HepG2 (cell line): ENCODE results near the gene TAB3. TPM values are rescaled to one million over a fixed set of nuclear protein-coding genes. Genes with fewer than 3 reads are reported as not detected.

ENCODE experiments used
- ATAC-seq: fragments of 200-7000 bp; cut with Tn5 transposase; 3 replicates; pipeline ENCODE4 v1.9.1; 2020; ENCODE audit warnings: mild to moderate bottlenecking, moderate library complexity
- BruUV-seq: library from RNA; stranded (reverse); fragments of 400-500 nt; replicated peaks from 2 replicates; lab custom pipeline; 2021; lab: Mats Ljungman, UMichigan
- CTCF ChIA-PET: fragments of 300-600 bp; formaldehyde crosslinking; extraction: SDS; loops from one replicate; lab custom pipeline; 2021; ENCODE audit warnings: low total read pairs, inconsistent platforms, low intra/inter-chr PET ratio; lab: Yijun Ruan, JAX
- POLR2A ChIA-PET: fragments of 350-600 bp; sonication (Branson Sonifier 250); formaldehyde crosslinking; loops from one replicate; lab custom pipeline; 2020; ENCODE audit warnings: antibody characterized with exemption, inconsistent platforms; lab: Yijun Ruan, JAX
- DNase-seq: peaks from one replicate; pipeline ENCODE4 v3.0.0-alpha.2; 2015; ENCODE audit warnings: low spot score
- FAIRE-seq: peaks from 3 replicates; lab custom pipeline; 2011; peaks lifted over from hg19 to GRCh38; lab: Jason Lieb, UNC
- H2AFZ ChIP-seq: one replicate; pipeline ENCODE4 v1.6.1; 2011; ENCODE audit warnings: low read length, inconsistent platforms
- H3K27ac ChIP-seq: fragments of 300-600 bp; 3 replicates; pipeline ENCODE4 v1.8.0; 2011; ENCODE audit warnings: mixed run types, mild to moderate bottlenecking, mixed read lengths, low read length, inconsistent platforms; ENCODE audit not compliant: insufficient read depth; ENCODE audit errors: extremely low read length
- H3K27me3 ChIP-seq, 2 experiments: fragments of 200-600 bp in 1 of 2; 2 replicates in 1 of 2; 3 replicates in 1 of 2; pipeline versions ENCODE4 v1.6.0 to v1.8.0; 2011; ENCODE audit warnings: low read length in 2 of 2, mild to moderate bottlenecking in 2 of 2, moderate library complexity in 2 of 2, inconsistent platforms in 1 of 2; ENCODE audit not compliant: insufficient read depth in 2 of 2, control insufficient read depth in 1 of 2
- H3K36me3 ChIP-seq, 2 experiments: fragments of 200-600 bp in 1 of 2; replicated peaks in 1 of 2; 2 replicates in 1 of 2; 3 replicates in 1 of 2; pipeline versions ENCODE4 v1.5.1 to v1.8.0; 2011; ENCODE audit warnings: low read length in 2 of 2, inconsistent platforms in 1 of 2; ENCODE audit not compliant: insufficient read depth in 2 of 2, control insufficient read depth in 1 of 2
- H3K4me1 ChIP-seq: 2 replicates; pipeline ENCODE4 v1.5.1; 2012; ENCODE audit warnings: low read length, inconsistent platforms; ENCODE audit not compliant: insufficient read depth
- H3K4me2 ChIP-seq: 2 replicates; pipeline ENCODE4 v1.6.0; 2011; ENCODE audit warnings: low read depth, low read length, inconsistent platforms
- H3K4me3 ChIP-seq, 3 experiments: fragments of 200-600 bp in 1 of 3; sonication (generic), shearing (Covaris generic) in 1 of 3; replicated peaks in 1 of 3; 2 replicates each; pipeline ENCODE4 v1.5.1; 2011 to 2016; ENCODE audit warnings: low read length in 3 of 3, inconsistent platforms in 2 of 3, low read depth in 2 of 3, mild to moderate bottlenecking in 2 of 3, control low read depth in 1 of 3, mixed read lengths in 1 of 3; ENCODE audit not compliant: insufficient read depth in 1 of 3
- H3K79me2 ChIP-seq: one replicate; pipeline ENCODE4 v1.6.1; 2011; ENCODE audit warnings: low read length, inconsistent platforms; ENCODE audit not compliant: insufficient read depth
- H3K9ac ChIP-seq: 2 replicates; pipeline ENCODE4 v1.6.0; 2011; ENCODE audit warnings: mild to moderate bottlenecking, low read depth, low read length, inconsistent platforms; ENCODE audit not compliant: insufficient read depth
- H3K9me3 ChIP-seq: 2 replicates; pipeline ENCODE4 v1.5.1; 2012; ENCODE audit warnings: mild to moderate bottlenecking, low read length
- H4K20me1 ChIP-seq: 2 replicates; pipeline ENCODE4 v1.6.0; 2011; ENCODE audit warnings: inconsistent platforms, mild to moderate bottlenecking, low read length, moderate library complexity; ENCODE audit not compliant: insufficient read depth
- CENPX ChIP-seq: sonication (generic); formaldehyde crosslinking; IDR thresholded peaks from 2 replicates; pipeline ENCODE4 v1.9.0; 2021; ENCODE audit warnings: mild to moderate bottlenecking, missing genetic modification reagents, moderate library complexity
- CREB1 ChIP-seq, 2 experiments: fragments of 450-650 bp in 1 of 2; IDR thresholded peaks; 2 replicates each; pipeline ENCODE4 v1.6.1; 2016 to 2017; ENCODE audit warnings: control low read depth in 1 of 2, mild to moderate bottlenecking in 1 of 2, missing compliant biosample characterization in 1 of 2, missing genetic modification characterization in 1 of 2
- EHMT2 ChIP-seq: fragments of 200-600 bp; sonication (generic); IDR thresholded peaks from 2 replicates; pipeline ENCODE4 v1.7.0; 2017; ENCODE audit warnings: antibody characterized with exemption, low read depth, low read length, borderline replicate concordance
- KDM6A ChIP-seq: IDR thresholded peaks from 2 replicates; pipeline ENCODE4 v1.6.1; 2016; ENCODE audit warnings: low read depth
- PHB2 ChIP-seq: fragments of 450-650 bp; IDR thresholded peaks from 2 replicates; pipeline ENCODE4 v1.6.1; 2018; ENCODE audit not compliant: partially characterized antibody
- RARG ChIP-seq: sonication (generic); formaldehyde crosslinking; IDR thresholded peaks from 2 replicates; pipeline ENCODE4 v1.4.0; 2020; ENCODE audit warnings: low read depth, mild to moderate bottlenecking, missing genetic modification reagents
- SCMH1 ChIP-seq: sonication (generic); formaldehyde crosslinking; IDR thresholded peaks from 2 replicates; pipeline ENCODE4 v1.9.0; 2021; ENCODE audit warnings: missing genetic modification reagents, mild to moderate bottlenecking, borderline replicate concordance
- ZKSCAN8 ChIP-seq: IDR thresholded peaks from 2 replicates; pipeline ENCODE4 v1.6.1; 2016; ENCODE audit warnings: borderline replicate concordance, missing genetic modification reagents, missing compliant biosample characterization
- ZNF335 ChIP-seq: sonication (generic); formaldehyde crosslinking; IDR thresholded peaks from 2 replicates; pipeline ENCODE4 v1.4.0; 2020; ENCODE audit warnings: missing genetic modification reagents
- ZNF367 ChIP-seq: sonication (generic); formaldehyde crosslinking; IDR thresholded peaks from 2 replicates; pipeline ENCODE4 v1.4.0; 2020; ENCODE audit warnings: missing genetic modification reagents, borderline replicate concordance
- ZNF451 ChIP-seq: sonication (generic); formaldehyde crosslinking; IDR thresholded peaks from 2 replicates; pipeline ENCODE4 v1.5.0; 2020; ENCODE audit warnings: mild to moderate bottlenecking, missing genetic modification reagents
- WGBS: methylation state at CpG from one replicate; pipeline ENCODE4 v1.1.6; 2017; ENCODE audit warnings: low lambda C conversion rate; 5-methylcytosine and 5-hydroxymethylcytosine counted together
- in situ Hi-C: cut with HindIII; loops from 2 replicates; pipeline ENCODE4 v1.10.0; 2017; ENCODE audit warnings: low pct_unique_long_range_greater_than_20kb; ENCODE audit not compliant: extremely low pct_ligation_motif_present
- intact Hi-C: fragments of 100-400 bp; cut with micrococcal nuclease; formaldehyde crosslinking; loops from one replicate; pipeline ENCODE4 v1.10.0; 2022; ENCODE audit not compliant: unreplicated experiment
- polyA plus RNA-seq, 8 experiments: library from polyadenylated mRNA; depleted of rRNA in 3 of 8; stranded (reverse) in 7 of 8; unstranded in 1 of 8; fragments of >200 nt; fragmentation: Illumina TruSeq in 4 of 8; extraction: Trizol in 4 of 8; gene quantifications; 2 replicates each; pipeline versions ENCODE4 v1.2.1 to v1.2.3, GENCODE V29; 2011 to 2016; ENCODE audit warnings: low read depth in 4 of 8, missing spikeins in 1 of 8, mixed read lengths in 1 of 8; ENCODE audit not compliant: insufficient read depth in 1 of 8
- total RNA-seq, 5 experiments: library from RNA; depleted of rRNA; stranded (reverse); fragments of >200 nt; fragmentation: Illumina TruSeq; extraction: Trizol; gene quantifications; 2 replicates each; pipeline ENCODE4 v1.2.3, GENCODE V29; 2016; ENCODE audit warnings: low read depth in 1 of 5
- TF ChIP-seq, protein P1 (sequence below): conservative IDR thresholded peaks from 2 replicates; pipeline ENCODE4 v1.6.1; 2018; ENCODE audit warnings: missing genetic modification reagents
- TF ChIP-seq, protein P2 (sequence below): sonication (generic); formaldehyde crosslinking; IDR thresholded peaks from 2 replicates; pipeline ENCODE4 v1.4.0; 2020; ENCODE audit warnings: missing genetic modification reagents, low read depth, mild to moderate bottlenecking, borderline replicate concordance
- TF ChIP-seq, protein P3 (sequence below): sonication (generic); formaldehyde crosslinking; IDR thresholded peaks from 2 replicates; pipeline ENCODE4 v1.4.0; 2020; ENCODE audit warnings: missing genetic modification reagents, borderline replicate concordance
- TF ChIP-seq, protein P4 (sequence below): sonication (generic); formaldehyde crosslinking; IDR thresholded peaks from 2 replicates; pipeline ENCODE4 v1.4.0; 2020; ENCODE audit warnings: missing genetic modification reagents
- TF ChIP-seq, protein P5 (sequence below): sonication (generic); formaldehyde crosslinking; IDR thresholded peaks from 2 replicates; pipeline ENCODE4 v1.5.1; 2020; ENCODE audit warnings: missing genetic modification reagents, mild to moderate bottlenecking, borderline replicate concordance

TAB3 gene
- total and polyA plus RNA-seq, 2 of the 13 experiments (the other 11 are each of a cell fraction or from before 2014, with no cell fraction given): 27.2 to 59.8 TPM

DNA sequence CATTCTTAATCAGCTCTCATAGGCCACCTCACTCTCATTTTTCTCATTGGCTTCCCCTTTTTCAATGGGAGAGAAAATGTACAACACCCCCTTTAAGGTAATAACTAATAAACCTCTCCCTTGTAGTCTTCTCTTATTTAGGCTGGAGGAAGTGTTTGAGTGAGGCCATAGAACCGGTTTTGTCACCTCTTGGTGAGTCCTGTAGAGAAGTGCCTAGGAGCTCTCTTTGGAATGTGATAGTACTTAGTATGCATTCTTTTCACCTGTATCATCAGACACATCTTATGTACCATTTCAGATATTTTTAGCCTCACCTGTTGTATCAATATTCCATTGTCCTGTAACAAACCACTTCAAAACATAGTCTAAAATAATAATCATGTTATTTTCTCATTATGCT, 3.5 kb upstream of the TAB3 start:
- DNase-seq: no peak
- H3K9me3 ChIP-seq: no peaks in the 10 kb centered on the region
- ChIA-PET CTCF (no interaction called here), POLR2A (no interaction called here)
- no peak for ATAC-seq
- H3K4me3 ChIP-seq: no peak overlapping the region
- no peak overlapping the region for H3K9ac ChIP-seq
- no peak overlapping the region for H3K27ac ChIP-seq
- H2AFZ ChIP-seq: no peak overlapping the region
- H3K79me2 ChIP-seq: peaks cover 13% of the 10 kb centered on the region
- no peaks in the 10 kb centered on the region for H4K20me1 ChIP-seq
- no peak for FAIRE-seq
- H3K27me3 ChIP-seq: no peaks in the 10 kb centered on the region
- intact Hi-C loops: no loop called here
- no peaks in the 10 kb centered on the region; a peak in 1 of 5 replicates for H3K36me3 ChIP-seq
- 70% methylated on average over 1 of the region's 1 CpG for WGBS
- no peak overlapping the region for H3K4me2 ChIP-seq
- BruUV-seq: no TSS peak
- in situ Hi-C loops: no loop called here
- peaks cover 14% of the 10 kb centered on the region for H3K4me1 ChIP-seq
- no peak for TF ChIP-seq ZKSCAN8 (CRISPR knock-in tag)
- no peak for TF ChIP-seq ZNF335 (CRISPR knock-in tag)
- TF ChIP-seq, protein P1, sequence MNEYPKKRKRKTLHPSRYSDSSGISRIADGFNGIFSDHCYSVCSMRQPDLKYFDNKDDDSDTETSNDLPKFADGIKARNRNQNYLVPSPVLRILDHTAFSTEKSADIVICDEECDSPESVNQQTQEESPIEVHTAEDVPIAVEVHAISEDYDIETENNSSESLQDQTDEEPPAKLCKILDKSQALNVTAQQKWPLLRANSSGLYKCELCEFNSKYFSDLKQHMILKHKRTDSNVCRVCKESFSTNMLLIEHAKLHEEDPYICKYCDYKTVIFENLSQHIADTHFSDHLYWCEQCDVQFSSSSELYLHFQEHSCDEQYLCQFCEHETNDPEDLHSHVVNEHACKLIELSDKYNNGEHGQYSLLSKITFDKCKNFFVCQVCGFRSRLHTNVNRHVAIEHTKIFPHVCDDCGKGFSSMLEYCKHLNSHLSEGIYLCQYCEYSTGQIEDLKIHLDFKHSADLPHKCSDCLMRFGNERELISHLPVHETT (CRISPR knock-in tag): no peak
- TF ChIP-seq, protein P2, sequence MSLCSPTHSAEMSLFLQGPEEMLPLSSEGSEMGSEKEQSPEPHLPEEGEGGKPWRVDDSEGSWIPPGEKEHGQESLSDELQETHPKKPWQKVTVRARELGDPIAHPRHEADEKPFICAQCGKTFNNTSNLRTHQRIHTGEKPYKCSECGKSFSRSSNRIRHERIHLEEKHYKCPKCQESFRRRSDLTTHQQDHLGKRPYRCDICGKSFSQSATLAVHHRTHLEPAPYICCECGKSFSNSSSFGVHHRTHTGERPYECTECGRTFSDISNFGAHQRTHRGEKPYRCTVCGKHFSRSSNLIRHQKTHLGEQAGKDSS (CRISPR knock-in tag): no peak
- no peak for TF ChIP-seq RARG (CRISPR knock-in tag)
- no peak for TF ChIP-seq KDM6A (CRISPR knock-in tag)
- TF ChIP-seq, protein P3, sequence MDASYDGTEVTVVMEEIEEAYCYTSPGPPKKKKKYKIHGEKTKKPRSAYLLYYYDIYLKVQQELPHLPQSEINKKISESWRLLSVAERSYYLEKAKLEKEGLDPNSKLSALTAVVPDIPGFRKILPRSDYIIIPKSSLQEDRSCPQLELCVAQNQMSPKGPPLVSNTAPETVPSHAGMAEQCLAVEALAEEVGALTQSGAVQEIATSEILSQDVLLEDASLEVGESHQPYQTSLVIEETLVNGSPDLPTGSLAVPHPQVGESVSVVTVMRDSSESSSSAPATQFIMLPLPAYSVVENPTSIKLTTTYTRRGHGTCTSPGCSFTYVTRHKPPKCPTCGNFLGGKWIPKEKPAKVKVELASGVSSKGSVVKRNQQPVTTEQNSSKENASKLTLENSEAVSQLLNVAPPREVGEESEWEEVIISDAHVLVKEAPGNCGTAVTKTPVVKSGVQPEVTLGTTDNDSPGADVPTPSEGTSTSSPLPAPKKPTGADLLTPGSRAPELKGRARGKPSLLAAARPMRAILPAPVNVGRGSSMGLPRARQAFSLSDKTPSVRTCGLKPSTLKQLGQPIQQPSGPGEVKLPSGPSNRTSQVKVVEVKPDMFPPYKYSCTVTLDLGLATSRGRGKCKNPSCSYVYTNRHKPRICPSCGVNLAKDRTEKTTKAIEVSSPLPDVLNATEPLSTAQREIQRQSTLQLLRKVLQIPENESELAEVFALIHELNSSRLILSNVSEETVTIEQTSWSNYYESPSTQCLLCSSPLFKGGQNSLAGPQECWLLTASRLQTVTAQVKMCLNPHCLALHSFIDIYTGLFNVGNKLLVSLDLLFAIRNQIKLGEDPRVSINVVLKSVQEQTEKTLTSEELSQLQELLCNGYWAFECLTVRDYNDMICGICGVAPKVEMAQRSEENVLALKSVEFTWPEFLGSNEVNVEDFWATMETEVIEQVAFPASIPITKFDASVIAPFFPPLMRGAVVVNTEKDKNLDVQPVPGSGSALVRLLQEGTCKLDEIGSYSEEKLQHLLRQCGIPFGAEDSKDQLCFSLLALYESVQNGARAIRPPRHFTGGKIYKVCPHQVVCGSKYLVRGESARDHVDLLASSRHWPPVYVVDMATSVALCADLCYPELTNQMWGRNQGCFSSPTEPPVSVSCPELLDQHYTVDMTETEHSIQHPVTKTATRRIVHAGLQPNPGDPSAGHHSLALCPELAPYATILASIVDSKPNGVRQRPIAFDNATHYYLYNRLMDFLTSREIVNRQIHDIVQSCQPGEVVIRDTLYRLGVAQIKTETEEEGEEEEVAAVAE (CRISPR knock-in tag): no peak
- TF ChIP-seq, protein P4, sequence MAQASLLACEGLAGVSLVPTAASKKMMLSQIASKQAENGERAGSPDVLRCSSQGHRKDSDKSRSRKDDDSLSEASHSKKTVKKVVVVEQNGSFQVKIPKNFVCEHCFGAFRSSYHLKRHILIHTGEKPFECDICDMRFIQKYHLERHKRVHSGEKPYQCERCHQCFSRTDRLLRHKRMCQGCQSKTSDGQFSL (CRISPR knock-in tag): no peak
- TF ChIP-seq CENPX (CRISPR knock-in tag): no peak
- TF ChIP-seq ZNF367 (CRISPR knock-in tag): no peak
- TF ChIP-seq EHMT2: no peak
- no peak for TF ChIP-seq CREB1 (IDR thresholded peaks at IDR 0.05)
- no peak for TF ChIP-seq CREB1 (CRISPR knock-in tag; IDR thresholded peaks at IDR 0.05)
- no peak for TF ChIP-seq PHB2
- no peak for TF ChIP-seq ZNF451 (CRISPR knock-in tag)
- TF ChIP-seq SCMH1 (CRISPR knock-in tag): no peak
- TF ChIP-seq, protein P5, sequence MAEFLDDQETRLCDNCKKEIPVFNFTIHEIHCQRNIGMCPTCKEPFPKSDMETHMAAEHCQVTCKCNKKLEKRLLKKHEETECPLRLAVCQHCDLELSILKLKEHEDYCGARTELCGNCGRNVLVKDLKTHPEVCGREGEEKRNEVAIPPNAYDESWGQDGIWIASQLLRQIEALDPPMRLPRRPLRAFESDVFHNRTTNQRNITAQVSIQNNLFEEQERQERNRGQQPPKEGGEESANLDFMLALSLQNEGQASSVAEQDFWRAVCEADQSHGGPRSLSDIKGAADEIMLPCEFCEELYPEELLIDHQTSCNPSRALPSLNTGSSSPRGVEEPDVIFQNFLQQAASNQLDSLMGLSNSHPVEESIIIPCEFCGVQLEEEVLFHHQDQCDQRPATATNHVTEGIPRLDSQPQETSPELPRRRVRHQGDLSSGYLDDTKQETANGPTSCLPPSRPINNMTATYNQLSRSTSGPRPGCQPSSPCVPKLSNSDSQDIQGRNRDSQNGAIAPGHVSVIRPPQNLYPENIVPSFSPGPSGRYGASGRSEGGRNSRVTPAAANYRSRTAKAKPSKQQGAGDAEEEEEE (CRISPR knock-in tag): no peak
